Duodenal mucosa (tissue), 2 donors: ENCODE results near the gene RASD1.

Source experiments
- H3K27ac ChIP-seq: one replicate; pipeline ENCODE4 v1.7.0; 2013; ENCODE audit warnings: low read depth, low read length
- H3K27me3 ChIP-seq, 2 donors: one replicate each; pipeline ENCODE4 v1.7.0; 2013; ENCODE audit warnings: low read length in 2 of 2, control low read depth in 1 of 2; ENCODE audit not compliant: insufficient read depth in 2 of 2, control insufficient read depth in 1 of 2
- H3K36me3 ChIP-seq, 2 donors: one replicate each; pipeline ENCODE4 v1.7.0; 2013; ENCODE audit warnings: low read length in 2 of 2, control low read depth in 1 of 2; ENCODE audit not compliant: insufficient read depth in 2 of 2, control insufficient read depth in 1 of 2
- H3K4me1 ChIP-seq, 2 donors: one replicate each; pipeline ENCODE4 v1.7.0; 2013; ENCODE audit warnings: low read length in 2 of 2, control low read depth in 1 of 2; ENCODE audit not compliant: insufficient read depth in 2 of 2, control insufficient read depth in 1 of 2
- H3K4me3 ChIP-seq, 2 donors: one replicate each; pipeline ENCODE4 v1.7.0; 2013; ENCODE audit warnings: low read length in 2 of 2, low read depth in 1 of 2
- H3K9ac ChIP-seq, 2 donors: one replicate each; pipeline ENCODE4 v1.7.0; 2013; ENCODE audit warnings: low read length in 2 of 2, low read depth in 1 of 2
- H3K9me3 ChIP-seq, 2 donors: one replicate each; pipeline ENCODE4 v1.7.0; 2013; ENCODE audit warnings: low read length in 2 of 2, control low read depth in 1 of 2; ENCODE audit not compliant: control insufficient read depth in 1 of 2

The RASD1 gene, protein sequence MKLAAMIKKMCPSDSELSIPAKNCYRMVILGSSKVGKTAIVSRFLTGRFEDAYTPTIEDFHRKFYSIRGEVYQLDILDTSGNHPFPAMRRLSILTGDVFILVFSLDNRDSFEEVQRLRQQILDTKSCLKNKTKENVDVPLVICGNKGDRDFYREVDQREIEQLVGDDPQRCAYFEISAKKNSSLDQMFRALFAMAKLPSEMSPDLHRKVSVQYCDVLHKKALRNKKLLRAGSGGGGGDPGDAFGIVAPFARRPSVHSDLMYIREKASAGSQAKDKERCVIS

DNA sequence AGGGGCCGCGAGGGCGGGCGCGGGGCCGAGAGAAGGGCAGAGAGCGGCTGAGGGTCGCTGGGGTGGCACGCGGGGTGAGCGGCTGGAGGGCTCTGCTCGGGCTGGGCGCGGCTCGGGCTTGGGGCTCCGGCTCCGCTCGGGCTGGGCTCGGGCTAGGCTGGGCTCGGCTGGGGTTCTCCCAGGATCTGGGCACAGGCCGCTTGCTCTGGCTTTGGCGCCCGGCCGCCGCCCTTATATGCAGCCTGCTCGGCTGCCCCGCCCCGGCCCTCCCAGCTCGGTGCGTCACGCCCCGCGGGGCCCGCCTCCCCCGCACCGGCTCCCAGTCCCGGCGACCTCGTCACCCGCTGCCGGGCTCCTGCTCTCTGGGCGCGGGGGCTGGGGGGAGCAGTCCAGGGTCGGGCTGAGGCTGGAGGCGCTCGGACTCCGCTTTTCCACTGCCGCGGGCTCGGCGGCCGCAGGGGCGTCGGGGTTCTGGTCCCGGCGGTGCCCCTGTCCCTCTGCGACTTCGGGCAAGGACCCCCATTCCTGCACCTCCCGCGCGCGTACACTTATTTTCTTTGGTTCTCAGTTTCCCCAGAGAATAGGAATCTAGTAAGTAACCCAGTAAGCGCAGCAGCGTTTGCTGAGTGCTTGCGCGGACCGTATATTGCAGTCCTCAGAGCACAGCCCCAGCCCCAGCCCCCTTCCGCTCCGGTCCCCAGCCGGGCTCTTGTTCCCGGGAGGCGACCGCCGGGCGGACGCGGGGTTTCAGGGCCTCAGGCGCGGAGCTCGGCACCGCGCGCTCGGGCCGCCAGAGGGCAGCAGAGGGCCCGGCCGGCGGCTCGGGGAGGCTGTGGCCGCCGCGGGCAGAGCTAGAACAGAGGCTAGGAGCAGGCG, at the start of gene RASD1:
Gene RASD1 (minus strand): TSS at position 207 of the 876 bp plus-strand sequence. CDS start 214 bp downstream, outside the sequence.
- H3K9me3 ChIP-seq, result no peaks in the 10 kb centered on the region
- H3K36me3 ChIP-seq, result peaks cover 10 to 16% of the 10 kb centered on the region in 2 donors
- H3K4me3 ChIP-seq, result peak within 1 kb of the TSS; percentile 73 to 77
- peak within 1 kb of the TSS; percentile 63 for H3K27ac ChIP-seq
- H3K4me1 ChIP-seq, result peaks cover 14 to 27% of the 10 kb centered on the region in 2 donors
- H3K9ac ChIP-seq, result peak within 1 kb of the TSS; percentile 66 to 71
- no peaks in the 10 kb centered on the region for H3K27me3 ChIP-seq

DNA sequence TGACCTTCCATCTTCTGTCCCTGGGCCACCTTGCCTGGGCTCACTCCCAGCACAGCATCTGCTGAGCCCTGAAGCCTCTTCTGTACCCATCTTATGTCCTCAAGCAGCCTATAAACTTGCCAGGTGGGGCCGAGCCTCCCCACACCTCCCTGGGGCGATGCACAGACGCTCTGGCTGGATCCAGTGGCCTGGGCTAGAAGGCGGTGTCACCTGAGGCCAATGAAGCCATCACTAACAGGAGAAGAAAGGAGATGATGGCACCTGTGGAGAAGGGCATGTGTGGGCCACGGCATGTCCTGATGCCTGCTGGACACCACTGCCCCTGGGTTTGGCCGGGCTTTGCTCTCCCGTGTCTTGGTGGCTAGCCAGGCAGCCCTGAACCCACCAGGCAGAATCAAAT, 49.8 kb upstream of the RASD1 start:
- Histone ChIP-seq H3K36me3 (no peaks in the 10 kb centered on the region), H3K27ac (no peak overlapping the region), H3K9ac (no peak overlapping the region), H3K9me3 (no peaks in the 10 kb centered on the region), H3K4me1 (peaks cover 21% of the 10 kb centered on the region in 2 donors), H3K4me3 (no peak overlapping the region), H3K27me3 (no peaks in the 10 kb centered on the region)

DNA sequence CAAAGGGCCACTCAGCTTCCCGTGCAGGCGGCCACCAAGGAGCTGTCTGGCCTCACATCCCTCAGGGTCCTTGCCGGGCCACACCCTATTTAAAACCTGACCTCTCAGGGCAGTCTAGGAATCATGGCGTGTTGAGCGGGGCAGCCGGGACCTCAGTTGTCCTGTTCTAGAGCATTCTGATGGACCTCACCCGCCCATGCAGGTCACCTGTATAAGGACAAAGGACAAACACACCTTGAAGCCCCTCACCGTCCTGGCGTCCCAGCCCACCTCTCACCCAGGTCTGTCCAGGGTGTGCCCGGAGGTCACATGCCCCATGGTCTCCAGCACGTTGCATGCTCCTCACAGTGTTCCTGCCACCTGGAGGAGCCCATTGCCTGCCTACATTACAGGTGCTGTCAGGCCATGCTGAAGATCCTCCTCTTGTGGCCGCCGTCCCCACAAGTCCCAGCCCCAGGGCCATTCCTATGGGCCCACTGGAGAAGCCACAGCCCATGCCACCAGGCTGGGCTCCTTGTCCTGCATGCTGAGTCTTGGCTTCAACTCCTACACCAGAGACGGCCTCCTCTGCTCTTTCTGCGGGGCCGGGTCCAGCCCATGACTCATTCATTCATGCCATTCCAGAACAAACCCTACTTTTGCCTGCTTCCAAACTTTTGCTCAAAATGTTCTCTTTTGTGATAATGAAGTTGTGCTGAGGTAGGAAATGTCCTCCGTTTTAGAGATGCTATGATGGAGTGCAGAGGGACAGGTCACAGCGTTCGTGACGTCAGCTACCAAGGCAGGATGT, 49.0 kb upstream of the RASD1 start:
- no peak overlapping the region for H3K4me3 ChIP-seq
- no peak overlapping the region for H3K27ac ChIP-seq
- no peaks in the 10 kb centered on the region for H3K36me3 ChIP-seq
- H3K27me3 ChIP-seq, result no peaks in the 10 kb centered on the region
- no peaks in the 10 kb centered on the region for H3K9me3 ChIP-seq
- peaks cover 16 to 18% of the 10 kb centered on the region in 2 donors for H3K4me1 ChIP-seq
- H3K9ac ChIP-seq, result no peak overlapping the region

DNA sequence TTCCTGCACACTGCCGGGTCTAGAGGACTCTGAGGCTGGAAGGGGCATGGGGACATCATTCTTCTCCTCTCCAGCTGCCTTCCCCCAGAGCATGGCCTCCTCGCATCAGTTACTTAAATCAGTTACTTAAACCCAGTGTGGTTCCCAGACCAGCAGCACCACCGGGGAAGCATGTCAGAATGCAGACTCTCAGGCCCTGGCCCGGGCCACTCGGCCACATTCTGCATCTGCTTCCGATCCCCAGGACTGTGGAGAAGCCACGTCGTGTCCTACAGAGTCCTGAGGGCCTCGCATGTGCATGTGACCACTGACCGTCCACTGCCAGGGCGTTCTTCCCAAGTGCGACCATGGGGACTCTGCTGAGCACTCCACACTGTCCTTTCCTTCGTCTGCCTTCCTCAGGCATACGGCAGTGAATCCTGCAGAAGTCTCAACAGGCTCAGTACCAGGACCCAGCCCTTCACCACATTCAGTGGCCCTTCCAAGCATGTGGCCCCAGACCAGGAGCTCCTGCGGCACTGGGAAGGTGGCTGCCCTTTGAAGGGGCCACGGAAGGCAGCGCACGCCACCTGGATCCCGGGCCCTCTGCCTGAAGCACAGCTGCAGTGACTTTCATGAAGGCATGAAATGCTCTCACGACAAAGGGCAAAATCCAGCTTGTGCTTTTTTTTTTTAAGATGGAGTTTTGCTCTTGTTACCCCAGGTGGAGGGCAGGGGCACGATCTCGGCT, 46.9 kb upstream of the RASD1 start:
- no peak overlapping the region for H3K4me3 ChIP-seq
- no peaks in the 10 kb centered on the region for H3K36me3 ChIP-seq
- no peak overlapping the region for H3K27ac ChIP-seq
- no peaks in the 10 kb centered on the region for H3K27me3 ChIP-seq
- no peaks in the 10 kb centered on the region for H3K9me3 ChIP-seq
- peaks cover 33% of the 10 kb centered on the region in 2 donors for H3K4me1 ChIP-seq
- H3K9ac ChIP-seq, result no peak overlapping the region

DNA sequence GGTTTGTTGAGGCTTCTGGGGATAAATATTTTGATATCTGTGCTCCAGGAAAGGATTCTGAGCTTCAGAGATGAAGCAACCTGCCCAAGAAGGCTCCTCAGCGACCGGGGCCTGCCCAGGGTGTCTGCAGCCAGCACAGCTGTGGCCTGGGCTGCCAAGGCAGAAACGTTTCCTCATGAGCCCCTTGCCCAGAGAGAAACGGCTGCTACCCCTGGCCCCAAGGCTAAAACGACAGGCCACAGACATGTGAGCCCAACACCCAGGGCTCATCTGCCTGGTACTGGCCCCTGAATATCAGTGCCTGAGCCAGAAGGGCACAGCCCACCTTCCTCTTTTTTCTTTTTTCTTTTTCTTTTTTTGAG, 45.4 kb upstream of the RASD1 start:
- H3K9me3 ChIP-seq, result no peaks in the 10 kb centered on the region
- H3K36me3 ChIP-seq, result no peaks in the 10 kb centered on the region
- no peak overlapping the region for H3K9ac ChIP-seq
- H3K27me3 ChIP-seq, result no peaks in the 10 kb centered on the region
- no peak overlapping the region for H3K27ac ChIP-seq
- peaks cover 32 to 35% of the 10 kb centered on the region in 2 donors for H3K4me1 ChIP-seq
- H3K4me3 ChIP-seq, result no peak overlapping the region

DNA sequence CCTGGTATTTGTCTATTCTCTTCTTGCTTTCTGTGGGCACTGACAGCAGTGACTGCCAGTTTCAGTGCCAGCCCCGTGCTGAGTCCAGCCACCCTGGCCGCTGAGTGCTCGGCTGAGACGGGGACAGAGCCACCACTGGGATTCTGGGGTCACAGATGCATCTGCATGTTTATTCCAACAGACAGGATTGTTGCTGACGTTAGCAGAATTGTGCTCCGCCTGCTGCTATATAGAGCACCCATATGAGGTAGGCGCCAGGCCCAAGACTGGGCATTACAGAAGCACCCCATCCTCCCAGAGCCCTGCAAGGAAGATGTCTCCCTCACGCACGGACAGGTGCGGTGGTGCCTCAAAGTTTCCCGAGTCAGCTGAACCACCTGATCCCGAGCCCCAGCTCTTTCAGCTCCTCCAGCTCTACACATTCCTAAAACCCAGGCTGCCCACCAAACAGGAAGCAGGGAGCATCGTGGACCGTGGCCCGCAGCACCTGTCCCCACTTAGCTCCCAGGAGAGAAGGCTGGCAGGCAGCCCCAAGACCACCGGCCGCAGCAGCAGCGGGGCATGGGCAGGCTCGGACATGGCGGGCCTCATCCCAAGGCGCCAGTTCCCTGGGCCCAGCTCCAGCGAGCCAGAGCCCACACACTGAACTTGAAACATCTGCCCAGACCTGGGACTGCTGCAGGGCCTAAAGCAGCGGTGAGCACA, 44.9 kb upstream of the RASD1 start:
- Histone ChIP-seq H3K4me3 (no peak overlapping the region), H3K27me3 (no peaks in the 10 kb centered on the region), H3K9me3 (no peaks in the 10 kb centered on the region), H3K9ac (no peak overlapping the region), H3K4me1 (peaks cover 29 to 34% of the 10 kb centered on the region in 2 donors), H3K27ac (no peak overlapping the region), H3K36me3 (no peaks in the 10 kb centered on the region)

DNA sequence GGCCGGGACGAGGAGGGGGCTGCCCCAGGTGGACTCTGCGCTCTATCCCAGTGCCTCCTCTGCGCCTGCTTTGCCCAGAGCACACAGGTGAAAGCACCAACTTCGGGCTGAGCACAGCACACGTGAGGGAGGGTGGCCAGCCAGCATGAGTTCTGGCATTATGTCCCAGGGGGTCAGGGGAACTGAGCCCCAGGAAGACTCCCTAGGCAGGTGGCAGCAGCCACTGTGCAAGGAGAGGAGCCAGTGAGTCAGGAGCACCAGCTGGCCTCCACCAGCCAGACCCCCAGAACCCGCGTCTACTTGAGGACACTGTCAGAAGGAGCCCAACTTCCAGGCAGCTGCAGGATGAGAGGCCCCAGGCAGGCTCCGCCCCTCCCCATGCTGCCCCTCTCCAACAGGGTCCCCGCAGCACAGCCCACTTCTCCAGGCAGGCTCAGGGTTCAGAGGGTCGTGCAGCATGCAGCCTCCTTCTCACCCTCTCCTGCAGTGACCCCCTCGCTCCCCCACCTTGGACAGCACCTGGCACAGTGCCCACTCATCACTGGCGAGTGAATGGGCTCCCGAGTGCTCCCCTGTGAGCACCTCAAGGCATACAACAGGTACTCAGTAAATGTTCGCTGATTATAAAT, 44.2 kb upstream of the RASD1 start:
- peaks cover 29 to 34% of the 10 kb centered on the region in 2 donors for H3K4me1 ChIP-seq
- H3K36me3 ChIP-seq, result no peaks in the 10 kb centered on the region
- no peak overlapping the region for H3K9ac ChIP-seq
- H3K27ac ChIP-seq, result no peak overlapping the region
- no peaks in the 10 kb centered on the region for H3K9me3 ChIP-seq
- no peak overlapping the region for H3K4me3 ChIP-seq
- no peaks in the 10 kb centered on the region for H3K27me3 ChIP-seq

DNA sequence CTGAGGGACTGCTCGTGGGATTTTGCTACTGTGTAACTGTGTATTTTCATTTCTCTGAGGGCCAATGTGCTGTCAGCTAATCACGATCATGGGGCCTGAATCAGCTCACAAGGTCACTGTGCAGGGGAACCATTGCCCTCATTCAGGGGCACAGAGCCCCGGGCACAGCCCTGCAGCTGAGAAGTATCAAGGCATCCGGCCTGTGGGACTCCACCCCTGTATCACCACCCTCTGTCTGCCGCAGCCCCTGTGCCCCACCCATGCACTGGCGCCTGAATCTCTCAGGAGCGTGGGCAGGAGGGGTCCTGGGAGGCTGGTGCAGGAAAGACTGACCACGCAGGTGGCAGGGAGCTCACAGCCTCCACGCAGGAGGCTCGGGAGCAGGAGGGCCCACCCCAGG, 43.4 kb upstream of the RASD1 start:
- Histone ChIP-seq H3K4me3 (no peak overlapping the region), H3K27ac (no peak overlapping the region), H3K4me1 (peaks cover 29 to 34% of the 10 kb centered on the region in 2 donors), H3K9ac (no peak overlapping the region), H3K9me3 (no peaks in the 10 kb centered on the region), H3K27me3 (no peaks in the 10 kb centered on the region), H3K36me3 (no peaks in the 10 kb centered on the region)
